SK-N-MC (cell line): ENCODE data around the gene EPC2.
"Not testable (repeated sequence)": the region's sequence is repeated elsewhere in the genome, so short reads cannot be mapped to it uniquely, and the experiment has no call there.

Experiments used
- DNase-seq: peaks from one replicate; pipeline ENCODE4 v3.0.0-alpha.2; 2011; ENCODE audit warnings: low read depth, low spot score
- H3K27ac ChIP-seq: fragments of 200-600 bp; sonication (generic); 2 replicates; pipeline ENCODE4 v1.5.1; 2016; ENCODE audit warnings: mixed run types
- H3K36me3 ChIP-seq: fragments of 200-600 bp; sonication (generic); 2 replicates; pipeline ENCODE4 v1.6.1; 2017; ENCODE audit warnings: antibody characterized with exemption, low read length, mixed read lengths; ENCODE audit not compliant: insufficient read depth
- H3K4me3 ChIP-seq: fragments of 200-600 bp; sonication (generic); 2 replicates; pipeline ENCODE4 v1.5.1; 2016
- H3K9ac ChIP-seq: fragments of 200-600 bp; sonication (generic); 2 replicates; pipeline ENCODE4 v1.8.0; 2017; ENCODE audit warnings: mixed run types, mixed read lengths; ENCODE audit not compliant: insufficient read length
- H3K9me3 ChIP-seq: fragments of 200-600 bp; sonication (generic); 2 replicates; pipeline ENCODE4 v1.6.1; 2017; ENCODE audit warnings: low read depth, mild to moderate bottlenecking, antibody characterized with exemption, low read length, moderate library complexity, mixed read lengths
- EZH2 ChIP-seq: fragments of 200-600 bp; sonication (generic); IDR thresholded peaks from one replicate; pipeline ENCODE4 v1.6.1; 2017; ENCODE audit warnings: antibody characterized with exemption
- FOXP2 ChIP-seq: optimal IDR thresholded peaks from 2 replicates; pipeline ENCODE3; 2011; ENCODE audit warnings: mild to moderate bottlenecking, moderate library complexity; ENCODE audit not compliant: insufficient read depth; ENCODE audit errors: extremely low read length, control extremely low read depth
- POLR2AphosphoS5 ChIP-seq: IDR thresholded peaks from 2 replicates; pipeline ENCODE4 v1.6.1; 2012; ENCODE audit warnings: mild to moderate bottlenecking, low read depth, low read length, borderline replicate concordance

Gene EPC2

DNA sequence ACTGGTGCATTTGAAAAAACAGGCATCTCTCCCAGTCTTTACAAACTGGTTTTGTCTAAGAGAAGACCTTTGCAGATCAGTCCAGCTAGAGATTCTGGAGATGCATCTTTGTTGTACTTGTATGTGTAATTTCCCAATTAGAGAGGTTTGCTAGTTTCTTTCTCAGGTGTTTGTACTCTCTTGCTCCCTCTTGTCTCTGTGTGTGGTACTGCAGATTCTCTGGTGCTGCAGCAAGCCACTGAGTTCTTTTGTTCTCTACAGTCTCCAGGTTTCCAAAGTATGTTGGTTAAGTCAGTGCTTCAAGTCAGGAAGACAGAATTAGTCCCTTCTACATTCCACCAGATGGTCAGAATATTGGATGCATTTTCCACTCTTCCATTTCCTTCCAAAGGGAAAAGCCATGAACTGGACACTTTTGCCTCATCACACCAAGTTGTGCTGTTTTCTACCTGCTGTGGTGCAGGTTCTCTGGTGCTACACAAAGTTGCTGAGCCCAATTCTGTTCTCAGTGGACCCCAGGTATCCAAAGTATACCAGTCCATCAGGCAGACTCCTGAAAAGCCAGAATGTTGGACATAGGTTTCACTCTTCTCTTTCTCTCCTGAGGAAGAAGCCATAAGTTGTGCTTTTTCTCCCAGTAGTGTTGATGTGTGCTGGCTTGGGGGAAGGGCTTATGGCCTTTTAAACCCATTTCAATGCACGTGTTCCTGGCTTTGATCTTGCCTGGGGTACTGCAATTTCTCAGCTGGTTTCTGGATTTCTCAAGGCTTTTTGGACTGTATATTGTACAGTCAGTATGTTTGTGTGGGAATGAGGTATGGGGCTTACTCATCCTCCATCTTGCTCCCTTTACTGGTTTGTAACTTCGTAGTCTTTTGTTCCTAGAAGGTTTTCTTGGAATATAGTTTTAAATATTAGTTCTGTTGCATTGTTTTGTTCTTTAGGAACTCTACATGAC is 29.8 kb downstream of the EPC2 start:
- DNase-seq = no peak
- Histone ChIP-seq H3K9me3 (peaks cover 4% of the 10 kb centered on the region; the same call in 1 of the 2 replicates), H3K36me3 (no peaks in the 10 kb centered on the region), H3K27ac (no peak overlapping the region), H3K9ac (no peak overlapping the region), H3K4me3 (no peak overlapping the region)
- TF ChIP-seq POLR2AphosphoS5 (no peak), FOXP2 (no peak), EZH2 (no peak)

DNA sequence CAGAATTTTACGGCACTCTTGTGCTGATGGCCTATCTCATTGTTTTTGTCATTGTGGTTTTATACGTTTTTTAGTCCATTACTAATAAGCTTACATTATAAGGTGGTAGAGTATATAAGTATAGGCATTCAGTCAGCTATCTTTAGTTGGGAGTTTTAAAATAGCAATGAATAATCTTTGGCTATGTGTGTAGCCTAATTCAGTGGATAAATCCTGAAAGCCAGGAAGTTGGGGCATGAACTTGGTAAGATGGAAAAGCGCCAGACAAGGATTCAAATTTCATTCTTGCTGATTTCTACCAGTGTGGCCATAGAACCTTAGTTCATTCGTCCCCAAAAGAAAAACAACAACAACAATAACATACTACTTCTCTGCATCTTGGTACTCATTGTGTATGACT is 31.2 kb downstream of the EPC2 start:
- Histone ChIP-seq H3K36me3 (no peaks in the 10 kb centered on the region), H3K4me3 (no peak overlapping the region), H3K27ac (no peak overlapping the region), H3K9me3 (peaks cover 4% of the 10 kb centered on the region; the same call in 1 of the 2 replicates), H3K9ac (no peak overlapping the region)
- no peak for TF ChIP-seq EZH2
- no peak for TF ChIP-seq POLR2AphosphoS5
- TF ChIP-seq FOXP2 = no peak
- DNase-seq = no peak

DNA sequence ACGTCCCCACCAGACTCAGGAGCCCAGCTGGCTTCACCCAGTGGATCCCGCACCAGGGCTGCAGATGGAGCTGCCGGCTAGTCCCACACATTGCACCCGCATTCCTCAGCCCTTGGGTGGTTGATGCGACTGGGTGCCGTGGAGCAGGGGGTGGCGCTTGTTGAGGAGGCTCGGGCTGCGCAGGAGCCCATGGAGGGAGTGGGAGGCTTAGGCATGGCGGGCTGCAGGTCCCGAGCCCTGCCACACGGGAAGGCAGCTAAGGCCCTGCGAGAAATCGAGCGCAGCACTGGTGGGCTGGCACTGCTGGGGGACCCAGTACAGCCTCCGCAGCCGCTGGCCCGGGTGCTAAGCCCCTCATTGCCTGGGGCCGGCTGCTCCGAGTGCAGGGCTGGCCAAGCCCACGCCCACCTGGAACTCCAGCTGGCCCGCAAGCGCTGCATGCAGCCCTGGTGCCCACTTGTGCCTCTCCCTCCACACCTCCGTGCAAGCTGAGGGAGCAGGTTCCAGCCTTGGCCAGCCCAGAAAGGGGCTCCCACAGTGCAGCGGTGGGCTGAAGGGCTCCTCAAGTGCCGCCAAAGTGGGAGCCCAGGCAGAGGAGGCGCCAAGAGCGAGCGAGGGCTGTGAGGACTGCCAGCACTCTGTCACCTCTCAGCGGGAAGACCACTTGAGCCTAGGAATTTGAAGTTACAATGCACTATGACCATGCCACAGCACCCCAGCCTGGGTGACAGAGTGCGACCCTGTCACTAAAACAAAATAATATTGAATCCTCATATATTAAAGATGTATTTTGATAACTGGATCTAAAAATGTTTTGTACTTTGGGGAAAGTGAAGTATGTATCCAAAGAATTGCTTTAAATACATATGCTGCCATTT is 34.0 kb downstream of the EPC2 start:
- H3K4me3 ChIP-seq, H3K36me3 ChIP-seq, H3K9me3 ChIP-seq, DNase-seq, H3K27ac ChIP-seq, H3K9ac ChIP-seq: not testable (repeated sequence)

DNA sequence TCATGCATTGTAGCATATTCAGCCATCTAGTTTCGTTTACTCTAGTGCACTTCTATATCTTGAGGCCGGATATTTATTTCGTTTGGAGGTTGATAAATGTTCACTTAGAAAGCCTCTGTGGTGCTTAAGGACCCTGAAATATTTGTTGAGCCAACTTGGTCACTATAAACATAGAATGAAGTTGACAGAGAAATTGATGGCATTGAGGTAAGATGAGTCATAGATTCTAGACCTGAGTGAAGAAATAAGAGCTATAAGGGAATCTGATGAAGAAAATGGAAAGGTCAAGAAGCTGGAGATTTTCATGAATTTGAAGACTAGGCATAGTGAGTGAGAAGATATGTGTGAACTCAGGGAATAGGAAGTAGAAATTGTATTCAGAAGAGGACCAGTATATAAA is 35.9 kb downstream of the EPC2 start:
- no peak overlapping the region for H3K27ac ChIP-seq
- TF ChIP-seq EZH2 = no peak
- H3K36me3 ChIP-seq = no peaks in the 10 kb centered on the region
- no peak overlapping the region for H3K4me3 ChIP-seq
- H3K9ac ChIP-seq = no peak overlapping the region
- peaks cover 5% of the 10 kb centered on the region; the same call in 1 of the 2 replicates for H3K9me3 ChIP-seq
- no peak for DNase-seq

DNA sequence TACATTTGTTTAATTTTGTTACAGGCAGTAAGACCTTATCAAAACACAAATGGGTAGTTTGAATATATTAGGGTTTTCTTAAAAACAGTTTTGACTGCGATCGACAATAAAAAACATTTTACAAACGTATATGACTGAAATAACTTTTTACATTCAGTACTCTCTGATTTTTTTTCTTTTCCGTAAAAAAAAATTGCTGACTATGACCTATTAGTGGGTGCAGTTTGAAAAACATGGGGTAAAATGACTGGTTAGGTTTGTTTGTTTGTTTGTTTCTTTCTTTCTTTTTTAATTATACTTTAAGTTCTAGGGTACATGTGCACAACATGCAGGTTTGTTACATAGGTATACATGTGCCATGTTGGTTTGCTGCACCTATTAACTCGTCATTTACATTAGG is 36.9 kb downstream of the EPC2 start:
- no peak overlapping the region for H3K9ac ChIP-seq
- H3K36me3 ChIP-seq = no peaks in the 10 kb centered on the region
- TF ChIP-seq EZH2 (no peak), POLR2AphosphoS5 (no peak), FOXP2 (no peak)
- H3K4me3 ChIP-seq = no peak overlapping the region
- no peak overlapping the region for H3K27ac ChIP-seq
- peaks cover 5% of the 10 kb centered on the region; the same call in 1 of the 2 replicates for H3K9me3 ChIP-seq
- no peak for DNase-seq

DNA sequence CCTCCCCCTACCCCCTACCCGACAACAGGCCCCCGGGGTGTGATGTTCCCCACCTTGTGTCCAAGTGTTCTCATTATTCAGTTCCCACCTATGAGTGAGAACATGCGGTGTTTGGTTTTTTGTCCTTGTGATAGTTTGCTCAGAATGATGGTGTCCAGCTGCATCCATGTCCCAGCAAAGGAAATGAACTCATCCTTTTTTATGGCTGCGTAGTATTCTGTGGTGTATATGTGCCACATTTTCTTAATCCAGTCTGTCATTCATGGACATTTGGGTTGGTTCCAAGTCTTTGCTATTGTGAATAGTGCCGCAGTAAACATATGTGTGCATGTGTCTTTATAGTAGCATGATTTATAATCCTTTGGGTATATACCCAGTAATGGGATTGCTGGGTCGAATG is 37.3 kb downstream of the EPC2 start:
- H3K36me3 ChIP-seq, H3K27ac ChIP-seq, H3K9me3 ChIP-seq, H3K9ac ChIP-seq, H3K4me3 ChIP-seq, DNase-seq: not testable (repeated sequence)

DNA sequence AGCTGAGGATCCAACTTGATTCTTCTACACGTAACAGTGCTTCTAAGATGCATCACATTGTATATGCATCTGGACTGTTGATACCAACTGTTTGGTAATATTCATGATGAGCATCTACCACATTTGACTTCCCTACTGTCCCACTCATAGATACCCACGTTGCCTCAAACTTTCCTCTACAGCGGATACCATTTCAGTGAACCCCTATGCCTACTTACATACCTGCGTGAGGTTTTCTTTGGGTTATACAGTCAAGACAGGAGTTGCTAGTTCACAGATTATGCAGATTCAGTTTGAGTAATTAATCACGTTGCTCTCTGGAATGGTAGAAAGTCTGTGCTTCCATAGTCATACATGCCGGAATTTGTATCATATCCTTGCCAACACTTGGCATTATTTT is 40.0 kb downstream of the EPC2 start:
- H3K36me3 ChIP-seq = no peaks in the 10 kb centered on the region
- H3K9ac ChIP-seq = no peak overlapping the region
- TF ChIP-seq EZH2 (no peak), POLR2AphosphoS5 (no peak), FOXP2 (no peak)
- H3K27ac ChIP-seq = no peak overlapping the region
- H3K9me3 ChIP-seq = peaks cover 9% of the 10 kb centered on the region; the same call in 1 of the 2 replicates
- H3K4me3 ChIP-seq = no peak overlapping the region
- no peak for DNase-seq

DNA sequence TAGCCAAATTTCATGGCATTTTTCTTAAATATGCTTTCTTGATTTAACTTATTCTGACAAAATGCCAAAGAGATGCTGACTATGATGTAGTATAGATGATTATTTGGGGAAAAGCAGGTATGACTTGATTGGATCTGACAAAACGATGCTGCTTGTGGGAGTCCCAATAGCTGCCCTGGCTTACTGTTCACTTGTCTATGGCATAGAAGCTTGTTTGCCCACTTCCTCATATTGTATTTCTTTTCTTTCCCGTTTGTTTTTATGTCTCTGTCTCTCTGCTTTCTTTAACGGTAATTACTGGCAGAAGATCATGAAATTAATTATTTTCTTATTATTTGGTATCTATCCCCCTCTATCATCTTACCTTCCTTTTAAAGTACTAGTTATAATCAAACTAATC is 43.0 kb downstream of the EPC2 start:
- Histone ChIP-seq H3K9ac (no peak overlapping the region), H3K27ac (no peak overlapping the region), H3K36me3 (peaks cover 15% of the 10 kb centered on the region), H3K9me3 (peaks cover 9% of the 10 kb centered on the region; the same call in 1 of the 2 replicates), H3K4me3 (no peak overlapping the region)
- TF ChIP-seq FOXP2 = no peak
- no peak for TF ChIP-seq POLR2AphosphoS5
- no peak for TF ChIP-seq EZH2
- DNase-seq = no peak

DNA sequence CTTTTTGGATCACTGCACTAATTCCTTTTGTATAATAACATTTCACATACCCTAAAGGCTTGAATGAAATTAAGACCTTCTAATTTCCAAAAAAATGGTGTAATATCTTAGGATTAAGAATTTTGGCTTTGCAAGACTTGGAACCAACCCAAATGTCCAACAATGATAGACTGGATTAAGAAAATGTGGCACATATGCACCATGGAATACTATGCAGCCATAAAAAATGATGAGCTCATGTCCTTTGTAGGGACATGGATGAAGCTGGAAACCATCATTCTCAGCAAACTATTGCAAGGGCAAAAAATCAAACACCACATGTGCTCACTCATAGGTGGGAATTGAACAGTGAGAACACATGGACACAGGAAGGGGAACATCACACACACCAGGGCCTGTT is 43.5 kb downstream of the EPC2 start:
- DNase-seq, H3K9me3 ChIP-seq: not testable (repeated sequence)
- H3K36me3 ChIP-seq = peaks cover 17% of the 10 kb centered on the region

More for the DNA sequence above, 43.5 kb downstream of the EPC2 start:
- H3K9ac ChIP-seq, H3K4me3 ChIP-seq, H3K27ac ChIP-seq: not testable (repeated sequence)
